ENCODE measurements around the gene NABP2.
"Not testable (repeated sequence)": the region's sequence is repeated elsewhere in the genome, so short reads cannot be mapped to it uniquely, and the experiment has no call there.

Gene NABP2

GRCh38 chr12:56271031-56271430 is 46.9 kb downstream of the NABP2 start:
- no peak overlapping the region for H3K4ac ChIP-seq (ENCODE audit: low read depth, low read length)
- no peak overlapping the region for H2BK120ac ChIP-seq (ENCODE audit: low read depth, low read length)
- no peak overlapping the region for H3K23ac ChIP-seq (ENCODE audit: low read length)
- no peak overlapping the region for H4K5ac ChIP-seq (ENCODE audit: low read length)
- H3K4me1 ChIP-seq (ENCODE audit: control insufficient read depth, low read depth, low read length) = no peaks in the 10 kb centered on the region
- H3K18ac ChIP-seq (ENCODE audit: low read length) = no peak overlapping the region
- H4K8ac ChIP-seq (ENCODE audit: low read depth, low read length) = no peak overlapping the region
- H2AK5ac ChIP-seq (ENCODE audit: low read length) = no peak overlapping the region
- no peak overlapping the region for H3K56ac ChIP-seq (ENCODE audit: low read length)
- H3K27me3 ChIP-seq (ENCODE audit: insufficient read depth, low read length, poor library complexity) = no peaks in the 10 kb centered on the region
- no peak overlapping the region for H2BK5ac ChIP-seq (ENCODE audit: low read length)
- no peak overlapping the region for H3K27ac ChIP-seq (ENCODE audit: low read depth, low read length)
- no peak overlapping the region for H2BK15ac ChIP-seq (replicated peaks; ENCODE audit: low read depth)
- no peaks in the 10 kb centered on the region for H3K79me1 ChIP-seq (ENCODE audit: low read length)
- no CpG with 5 or more reads among the region's 1 CpG for WGBS (ENCODE audit: extremely low coverage, insufficient coverage, low lambda C conversion rate)
- peaks cover 10% of the 10 kb centered on the region for H3K36me3 ChIP-seq (ENCODE audit: control insufficient read depth, insufficient read depth, low read length)
- no peaks in the 10 kb centered on the region for H3K79me2 ChIP-seq (ENCODE audit: control insufficient read depth, insufficient read depth, low read length)
- no peak overlapping the region for H3K4me3 ChIP-seq (ENCODE audit: low read length)
- H3K4me2 ChIP-seq (ENCODE audit: low read length) = no peak overlapping the region
- peak; percentile 64 for DNase-seq
- no peak overlapping the region for H3K9ac ChIP-seq (ENCODE audit: low read length)

- H3K4me2 ChIP-seq (ENCODE audit: low read length); H3K18ac ChIP-seq (ENCODE audit: low read length); H3K56ac ChIP-seq (ENCODE audit: low read length); DNase-seq; H3K79me2 ChIP-seq (ENCODE audit: control insufficient read depth, insufficient read depth, low read length); H2AK5ac ChIP-seq (ENCODE audit: low read length); H4K5ac ChIP-seq (ENCODE audit: low read length); H3K4ac ChIP-seq (ENCODE audit: low read depth, low read length); H2BK120ac ChIP-seq (ENCODE audit: low read depth, low read length); H3K4me1 ChIP-seq (ENCODE audit: control insufficient read depth, low read depth, low read length); H3K4me3 ChIP-seq (ENCODE audit: low read length); H3K27ac ChIP-seq (ENCODE audit: low read depth, low read length); H3K36me3 ChIP-seq (ENCODE audit: control insufficient read depth, insufficient read depth, low read length); H2BK15ac ChIP-seq (replicated peaks; ENCODE audit: low read depth); H3K9ac ChIP-seq (ENCODE audit: low read length); H3K23ac ChIP-seq (ENCODE audit: low read length); H3K79me1 ChIP-seq (ENCODE audit: low read length); H4K8ac ChIP-seq (ENCODE audit: low read depth, low read length); H3K27me3 ChIP-seq (ENCODE audit: insufficient read depth, low read length, poor library complexity); H2BK5ac ChIP-seq (ENCODE audit: low read length): not testable (repeated sequence)
- WGBS (ENCODE audit: extremely low coverage, insufficient coverage, low lambda C conversion rate) = no CpG with 5 or more reads among the region's 2 CpGs
Measured at GRCh38 chr12:56272468-56272867, 48.3 kb downstream of the NABP2 start.

DNA sequence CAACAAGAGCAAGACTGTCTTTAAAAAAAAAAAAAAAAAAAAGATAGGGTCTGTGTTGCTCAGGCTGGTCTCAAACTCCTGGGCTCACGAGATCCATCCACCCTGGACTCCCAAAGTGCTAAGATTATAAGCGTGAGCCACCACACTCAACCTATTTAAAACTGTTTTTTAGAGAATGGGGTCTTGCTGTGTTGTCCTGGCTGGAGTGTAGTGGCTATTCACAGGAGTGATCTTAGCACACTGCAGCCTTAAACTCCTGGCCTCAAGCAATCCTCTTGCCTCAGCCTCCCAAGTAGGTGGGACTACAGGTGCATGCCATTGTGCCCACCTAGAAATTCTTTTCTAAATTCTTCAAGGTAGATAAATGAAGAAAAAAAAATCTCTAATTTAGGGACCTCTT is 50.2 kb downstream of the NABP2 start:
- Histone ChIP-seq H3K27ac (ENCODE audit: low read depth, low read length) (no peak overlapping the region), H3K9ac (ENCODE audit: low read length) (no peak overlapping the region), H2BK15ac (replicated peaks; ENCODE audit: low read depth) (no peak overlapping the region), H2BK120ac (ENCODE audit: low read depth, low read length) (no peak overlapping the region), H3K4me2 (ENCODE audit: low read length) (no peak overlapping the region), H3K79me1 (ENCODE audit: low read length) (no peaks in the 10 kb centered on the region), H3K79me2 (ENCODE audit: control insufficient read depth, insufficient read depth, low read length) (no peaks in the 10 kb centered on the region), H4K5ac (ENCODE audit: low read length) (no peak overlapping the region), H2AK5ac (ENCODE audit: low read length) (no peak overlapping the region), H2BK5ac (ENCODE audit: low read length) (no peak overlapping the region), H3K23ac (ENCODE audit: low read length) (no peak overlapping the region), H3K4me1 (ENCODE audit: control insufficient read depth, low read depth, low read length) (no peaks in the 10 kb centered on the region), H3K36me3 (ENCODE audit: control insufficient read depth, insufficient read depth, low read length) (peaks cover 10% of the 10 kb centered on the region), H4K8ac (ENCODE audit: low read depth, low read length) (no peak overlapping the region), H3K27me3 (ENCODE audit: insufficient read depth, low read length, poor library complexity) (no peaks in the 10 kb centered on the region), H3K18ac (ENCODE audit: low read length) (no peak overlapping the region), H3K56ac (ENCODE audit: low read length) (no peak overlapping the region), H3K4ac (ENCODE audit: low read depth, low read length) (no peak overlapping the region), H3K4me3 (ENCODE audit: low read length) (no peak overlapping the region)
- DNase-seq = no peak
- no CpG with 5 or more reads among the region's 2 CpGs for WGBS (ENCODE audit: extremely low coverage, insufficient coverage, low lambda C conversion rate)

- H4K5ac ChIP-seq (ENCODE audit: low read length) = no peak overlapping the region
- H3K27ac ChIP-seq (ENCODE audit: low read depth, low read length) = no peak overlapping the region
- no peak overlapping the region for H3K18ac ChIP-seq (ENCODE audit: low read length)
- H2BK15ac ChIP-seq (replicated peaks; ENCODE audit: low read depth) = no peak overlapping the region
- H2BK120ac ChIP-seq (ENCODE audit: low read depth, low read length) = no peak overlapping the region
- no peak overlapping the region for H4K8ac ChIP-seq (ENCODE audit: low read depth, low read length)
- no peaks in the 10 kb centered on the region for H3K4me1 ChIP-seq (ENCODE audit: control insufficient read depth, low read depth, low read length)
- no peak overlapping the region for H3K4ac ChIP-seq (ENCODE audit: low read depth, low read length)
- no peak overlapping the region for H3K4me3 ChIP-seq (ENCODE audit: low read length)
- H3K36me3 ChIP-seq (ENCODE audit: control insufficient read depth, insufficient read depth, low read length) = peaks cover 16% of the 10 kb centered on the region
- WGBS (ENCODE audit: extremely low coverage, insufficient coverage, low lambda C conversion rate) = no CpG with 5 or more reads among the region's 3 CpGs
- no peak overlapping the region for H3K56ac ChIP-seq (ENCODE audit: low read length)
- H2BK5ac ChIP-seq (ENCODE audit: low read length) = no peak overlapping the region
- no peak overlapping the region for H3K9ac ChIP-seq (ENCODE audit: low read length)
- H2AK5ac ChIP-seq (ENCODE audit: low read length) = no peak overlapping the region
- no peak overlapping the region for H3K4me2 ChIP-seq (ENCODE audit: low read length)
- H3K23ac ChIP-seq (ENCODE audit: low read length) = no peak overlapping the region
- H3K27me3 ChIP-seq (ENCODE audit: insufficient read depth, low read length, poor library complexity) = no peaks in the 10 kb centered on the region
- no peaks in the 10 kb centered on the region for H3K79me1 ChIP-seq (ENCODE audit: low read length)
- DNase-seq = no peak
- H3K79me2 ChIP-seq (ENCODE audit: control insufficient read depth, insufficient read depth, low read length) = no peaks in the 10 kb centered on the region
Measured at GRCh38 chr12:56278905-56279304, 54.8 kb downstream of the NABP2 start.

All from mesendoderm (in vitro differentiated cells).